Caco-2 (cell line): ENCODE results near the gene MS4A15. TPM values are rescaled to one million over a fixed set of nuclear protein-coding genes. Genes with fewer than 3 reads are reported as not detected.

Source experiments
- BruUV-seq: library from RNA; stranded (reverse); fragments of 400-500 nt; replicated peaks from 2 replicates; lab custom pipeline; 2021; lab: Mats Ljungman, UMichigan
- CTCF ChIA-PET: fragments of 300-600 bp; sonication (Branson Sonifier 250); formaldehyde crosslinking; loops from one replicate; lab custom pipeline; 2022; ENCODE audit warnings: antibody characterized with exemption; lab: Charles Lee
- POLR2A ChIA-PET: fragments of 300-600 bp; sonication (Branson Sonifier 250); formaldehyde crosslinking; loops from one replicate; lab custom pipeline; 2022; ENCODE audit warnings: antibody characterized with exemption; lab: Charles Lee
- DNase-seq, 2 experiments: peaks; one replicate each; pipeline versions ENCODE4 v3.0.0 to v3.0.0-alpha.2; 2020 to 2022
- H3K27me3 ChIP-seq: replicated peaks from 2 replicates; pipeline ENCODE4 v1.6.0; 2011; ENCODE audit warnings: low read length; ENCODE audit not compliant: control insufficient read depth, insufficient read depth
- H3K36me3 ChIP-seq: 2 replicates; pipeline ENCODE4 v1.5.1; 2011; ENCODE audit warnings: low read length; ENCODE audit not compliant: control insufficient read depth, insufficient read depth
- H3K4me1 ChIP-seq: fragments of 250-450 bp; sonication (Bioruptor Pico); 2 replicates; pipeline ENCODE4 v1.5.1; 2020; ENCODE audit warnings: mild to moderate bottlenecking
- H3K4me3 ChIP-seq: 2 replicates; pipeline ENCODE4 v1.5.1; 2011; ENCODE audit warnings: low read depth, mild to moderate bottlenecking, control low read depth, low read length
- H3K9me3 ChIP-seq: fragments of 250-450 bp; sonication (Bioruptor Pico); 2 replicates; pipeline ENCODE4 v1.5.1; 2020; ENCODE audit warnings: mild to moderate bottlenecking, moderate library complexity
- H3K27ac Mint-ChIP-seq: one replicate; pipeline ENCODE4 v1.8.0; 2022; ENCODE audit warnings: mixed read lengths; ENCODE audit not compliant: unreplicated experiment
- H3K27me3 Mint-ChIP-seq: one replicate; pipeline ENCODE4 v1.8.0; 2022; ENCODE audit warnings: mixed read lengths; ENCODE audit not compliant: insufficient read depth, unreplicated experiment
- H3K36me3 Mint-ChIP-seq: one replicate; pipeline ENCODE4 v1.8.0; 2022; ENCODE audit warnings: mild to moderate bottlenecking, mixed read lengths; ENCODE audit not compliant: insufficient read depth, unreplicated experiment
- H3K4me1 Mint-ChIP-seq: one replicate; pipeline ENCODE4 v1.8.0; 2022; ENCODE audit warnings: low read depth, mixed read lengths; ENCODE audit not compliant: unreplicated experiment
- H3K4me3 Mint-ChIP-seq: one replicate; pipeline ENCODE4 v1.8.0; 2022; ENCODE audit warnings: mild to moderate bottlenecking, moderate library complexity, mixed read lengths; ENCODE audit not compliant: unreplicated experiment
- H3K9me3 Mint-ChIP-seq: one replicate; pipeline ENCODE4 v1.8.0; 2022; ENCODE audit warnings: mixed read lengths; ENCODE audit not compliant: unreplicated experiment
- intact Hi-C: fragments of 100-400 bp; cut with micrococcal nuclease; formaldehyde crosslinking; loops from one replicate; pipeline ENCODE4 v1.10.0; 2022; ENCODE audit not compliant: unreplicated experiment
- total RNA-seq: library from RNA; stranded (reverse); gene quantifications from 2 replicates; pipeline ENCODE4 v1.2.3, GENCODE V29; 2022
- TF ChIP-seq, protein P1 (sequence below), 2 experiments: fragments of 200-600 bp in 1 of 2; IDR thresholded peaks; 1 replicate in 1 of 2; 2 replicates in 1 of 2; pipeline versions ENCODE4 v1.5.1 to v1.8.0; 2011 to 2022; ENCODE audit warnings: antibody characterized with exemption in 1 of 2, control low read depth in 1 of 2, inconsistent platforms in 1 of 2, low read depth in 1 of 2, low read length in 1 of 2, mild to moderate bottlenecking in 1 of 2, moderate library complexity in 1 of 2; ENCODE audit not compliant: insufficient read depth in 1 of 2, severe bottlenecking in 1 of 2, unreplicated experiment in 1 of 2

MS4A15 gene
- total RNA-seq, 1 experiment from 2014 or later: not detected

- TF ChIP-seq, protein P1, sequence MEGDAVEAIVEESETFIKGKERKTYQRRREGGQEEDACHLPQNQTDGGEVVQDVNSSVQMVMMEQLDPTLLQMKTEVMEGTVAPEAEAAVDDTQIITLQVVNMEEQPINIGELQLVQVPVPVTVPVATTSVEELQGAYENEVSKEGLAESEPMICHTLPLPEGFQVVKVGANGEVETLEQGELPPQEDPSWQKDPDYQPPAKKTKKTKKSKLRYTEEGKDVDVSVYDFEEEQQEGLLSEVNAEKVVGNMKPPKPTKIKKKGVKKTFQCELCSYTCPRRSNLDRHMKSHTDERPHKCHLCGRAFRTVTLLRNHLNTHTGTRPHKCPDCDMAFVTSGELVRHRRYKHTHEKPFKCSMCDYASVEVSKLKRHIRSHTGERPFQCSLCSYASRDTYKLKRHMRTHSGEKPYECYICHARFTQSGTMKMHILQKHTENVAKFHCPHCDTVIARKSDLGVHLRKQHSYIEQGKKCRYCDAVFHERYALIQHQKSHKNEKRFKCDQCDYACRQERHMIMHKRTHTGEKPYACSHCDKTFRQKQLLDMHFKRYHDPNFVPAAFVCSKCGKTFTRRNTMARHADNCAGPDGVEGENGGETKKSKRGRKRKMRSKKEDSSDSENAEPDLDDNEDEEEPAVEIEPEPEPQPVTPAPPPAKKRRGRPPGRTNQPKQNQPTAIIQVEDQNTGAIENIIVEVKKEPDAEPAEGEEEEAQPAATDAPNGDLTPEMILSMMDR (IDR thresholded peaks at IDR 0.05; ENCODE audit: insufficient read depth in 1 of 2, low read depth in 1 of 2, low read length in 1 of 2, severe bottlenecking in 1 of 2, unreplicated experiment in 1 of 2): no peak
- BruUV-seq: no TSS peak
- Mint-ChIP-seq H3K27me3 (no peaks in the 10 kb centered on the region), H3K9me3 (peaks cover 22% of the 10 kb centered on the region), H3K4me3 (no peak overlapping the region), H3K4me1 (peaks cover 14% of the 10 kb centered on the region), H3K36me3 (no peaks in the 10 kb centered on the region), H3K27ac (no peak overlapping the region)
- ChIA-PET CTCF (interaction anchor here (0.8 kb wide), 1 partner anchor 31 kb away, joined by 3 read pairs; no protein-coding TSS in a partner anchor), POLR2A (no interaction called here)
- H3K4me1 ChIP-seq: peaks cover 32% of the 10 kb centered on the region
- DNase-seq: no peak
- H3K27me3 ChIP-seq: no peaks in the 10 kb centered on the region
- no peaks in the 10 kb centered on the region for H3K36me3 ChIP-seq
- intact Hi-C loops: no loop called here
- peaks cover 22% of the 10 kb centered on the region; the same call in 1 of the 2 replicates for H3K9me3 ChIP-seq
- H3K4me3 ChIP-seq: no peak overlapping the region
Observed at GRCh38 chr11:60740573-60740972, 16.1 kb upstream of the MS4A15 start.

DNA sequence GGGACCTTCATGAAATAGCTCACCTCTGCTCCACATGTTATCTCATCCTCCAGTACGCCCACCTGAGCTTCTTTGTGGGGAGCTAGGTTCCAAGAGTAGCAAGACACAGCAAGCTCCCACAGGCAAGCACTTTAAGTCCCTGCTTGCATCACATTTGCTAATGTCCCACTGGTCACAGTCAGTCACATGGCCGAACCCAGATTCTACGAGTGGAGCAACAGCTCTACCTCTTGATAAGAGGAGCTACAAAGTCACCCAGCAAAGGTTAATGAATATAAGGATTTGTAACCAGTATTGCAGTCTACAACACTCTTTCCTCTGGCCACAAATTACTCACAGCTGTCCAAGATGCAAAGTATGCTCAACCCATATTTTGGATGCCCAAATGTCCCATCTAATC, 15.2 kb upstream of the MS4A15 start:
- DNase-seq: no peak
- POLR2A ChIA-PET: no interaction called here
- no peaks in the 10 kb centered on the region for H3K36me3 ChIP-seq
- H3K4me3 ChIP-seq: no peak overlapping the region
- Mint-ChIP-seq H3K27ac (no peak overlapping the region), H3K9me3 (peaks cover 22% of the 10 kb centered on the region), H3K4me3 (no peak overlapping the region), H3K4me1 (peaks cover 15% of the 10 kb centered on the region), H3K36me3 (no peaks in the 10 kb centered on the region), H3K27me3 (no peaks in the 10 kb centered on the region)
- peaks cover 32% of the 10 kb centered on the region for H3K4me1 ChIP-seq
- CTCF ChIA-PET: interaction anchor here (0.8 kb wide), 1 partner anchor 31 kb away, joined by 3 read pairs; no protein-coding TSS in a partner anchor
- intact Hi-C loops: no loop called here
- H3K27me3 ChIP-seq: no peaks in the 10 kb centered on the region
- no TSS peak for BruUV-seq
- TF ChIP-seq, protein P1 (IDR thresholded peaks at IDR 0.05; ENCODE audit: insufficient read depth in 1 of 2, low read depth in 1 of 2, low read length in 1 of 2, severe bottlenecking in 1 of 2, unreplicated experiment in 1 of 2): no peak
- peaks cover 22% of the 10 kb centered on the region; the same call in 1 of the 2 replicates for H3K9me3 ChIP-seq

- TF ChIP-seq, protein P1 (IDR thresholded peaks at IDR 0.05; ENCODE audit: insufficient read depth in 1 of 2, low read depth in 1 of 2, low read length in 1 of 2, severe bottlenecking in 1 of 2, unreplicated experiment in 1 of 2): peak in 1 of 2 experiments; percentile 31
- Histone ChIP-seq H3K4me3 (no peak overlapping the region), H3K9me3 (peaks cover 22% of the 10 kb centered on the region; the same call in 1 of the 2 replicates), H3K4me1 (peaks cover 32% of the 10 kb centered on the region), H3K36me3 (no peaks in the 10 kb centered on the region), H3K27me3 (no peaks in the 10 kb centered on the region)
- intact Hi-C loops: loop anchor here (1.0 kb wide), 1 partner anchor 42 kb away; no protein-coding TSS in a partner anchor
- DNase-seq: no peak
- no peaks in the 10 kb centered on the region for H3K36me3 Mint-ChIP-seq
- peaks cover 31% of the 10 kb centered on the region for H3K9me3 Mint-ChIP-seq
- no peak overlapping the region for H3K27ac Mint-ChIP-seq
- BruUV-seq: no TSS peak
- H3K27me3 Mint-ChIP-seq: no peaks in the 10 kb centered on the region
- H3K4me3 Mint-ChIP-seq: no peak overlapping the region
- ChIA-PET CTCF (interaction anchor here (0.8 to 1.2 kb wide), 4 partner anchors 20 to 85 kb away, joined by 3 to 6 read pairs (median 4); no protein-coding TSS in a partner anchor), POLR2A (no interaction called here)
- H3K4me1 Mint-ChIP-seq: peaks cover 15% of the 10 kb centered on the region
Observed at GRCh38 chr11:60743058-60743457, 13.6 kb upstream of the MS4A15 start.
